LoVo (cell line): Measurements from ENCODE around the gene KCNQ4.

ENCODE experiments used
- DNase-seq: peaks from one replicate; pipeline ENCODE4 v3.0.0-alpha.2; 2016; ENCODE audit warnings: low spot score

Gene KCNQ4

GRCh38 chr1:40777224-40777970, 6.2 kb upstream of the KCNQ4 start:
- DNase-seq: no peak

- no peak for DNase-seq
Measured at GRCh38 chr1:40780678-40781607, 2.6 kb upstream of the KCNQ4 start.

- no peak for DNase-seq
Measured at GRCh38 chr1:40781608-40781971, 2.0 kb upstream of the KCNQ4 start.

DNA sequence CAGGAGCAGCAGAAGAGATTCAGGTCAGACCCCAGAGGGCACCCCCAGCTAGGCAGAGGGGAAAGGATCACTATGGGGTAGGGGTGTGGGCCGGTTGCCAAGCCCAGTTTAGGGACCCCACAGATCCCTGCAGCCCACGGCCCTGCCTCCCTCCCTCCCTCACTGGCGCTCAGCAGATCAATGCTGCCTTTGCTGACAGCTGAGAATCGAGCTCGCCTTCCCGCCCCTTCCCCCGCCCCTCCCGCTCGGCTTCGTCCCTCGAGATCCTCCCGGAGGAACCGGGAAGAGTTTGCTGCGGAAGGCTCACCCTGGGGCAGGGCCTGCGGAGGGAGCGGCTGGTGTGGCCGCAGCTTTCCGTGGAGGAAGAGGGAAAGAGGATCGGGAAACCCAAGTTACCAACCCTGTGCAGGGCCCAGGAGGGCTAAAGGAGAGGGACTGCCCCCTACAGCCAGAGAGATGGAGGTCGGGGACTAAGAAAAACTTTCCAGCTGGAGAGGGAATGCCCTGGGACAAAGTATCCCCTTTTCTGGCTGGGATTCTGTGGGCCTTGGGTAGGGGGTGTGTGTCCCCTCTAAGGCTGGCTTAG, 1.1 kb upstream of the KCNQ4 start:
- DNase-seq: no peak

DNA sequence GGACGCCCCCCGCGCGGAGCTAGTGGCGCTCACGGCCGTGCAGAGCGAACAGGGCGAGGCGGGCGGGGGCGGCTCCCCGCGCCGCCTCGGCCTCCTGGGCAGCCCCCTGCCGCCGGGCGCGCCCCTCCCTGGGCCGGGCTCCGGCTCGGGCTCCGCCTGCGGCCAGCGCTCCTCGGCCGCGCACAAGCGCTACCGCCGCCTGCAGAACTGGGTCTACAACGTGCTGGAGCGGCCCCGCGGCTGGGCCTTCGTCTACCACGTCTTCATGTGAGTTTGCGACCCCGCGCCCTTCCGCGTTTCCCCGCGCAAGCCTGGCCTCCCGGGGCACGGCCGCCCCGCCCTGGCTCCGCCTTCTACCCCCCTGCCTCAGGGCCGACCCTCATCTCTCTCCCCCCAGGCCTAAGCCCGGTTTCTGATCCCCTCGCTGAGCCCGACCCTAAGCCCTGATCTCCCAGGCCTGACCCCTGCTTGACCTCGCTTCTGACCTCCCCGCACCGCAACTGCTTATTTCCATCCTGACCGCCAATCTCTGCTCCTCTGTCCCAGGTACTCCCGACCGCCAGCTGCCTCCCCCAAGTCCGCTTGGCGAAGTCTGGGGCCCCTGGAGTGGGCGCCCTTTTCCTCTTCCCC, 669 bp downstream of the KCNQ4 start:
- DNase-seq: no peak

GRCh38 chr1:40784771-40785151, 1.2 kb downstream of the KCNQ4 start:
- DNase-seq: no peak

GRCh38 chr1:40785446-40785845, 1.9 kb downstream of the KCNQ4 start:
- no peak for DNase-seq

DNA sequence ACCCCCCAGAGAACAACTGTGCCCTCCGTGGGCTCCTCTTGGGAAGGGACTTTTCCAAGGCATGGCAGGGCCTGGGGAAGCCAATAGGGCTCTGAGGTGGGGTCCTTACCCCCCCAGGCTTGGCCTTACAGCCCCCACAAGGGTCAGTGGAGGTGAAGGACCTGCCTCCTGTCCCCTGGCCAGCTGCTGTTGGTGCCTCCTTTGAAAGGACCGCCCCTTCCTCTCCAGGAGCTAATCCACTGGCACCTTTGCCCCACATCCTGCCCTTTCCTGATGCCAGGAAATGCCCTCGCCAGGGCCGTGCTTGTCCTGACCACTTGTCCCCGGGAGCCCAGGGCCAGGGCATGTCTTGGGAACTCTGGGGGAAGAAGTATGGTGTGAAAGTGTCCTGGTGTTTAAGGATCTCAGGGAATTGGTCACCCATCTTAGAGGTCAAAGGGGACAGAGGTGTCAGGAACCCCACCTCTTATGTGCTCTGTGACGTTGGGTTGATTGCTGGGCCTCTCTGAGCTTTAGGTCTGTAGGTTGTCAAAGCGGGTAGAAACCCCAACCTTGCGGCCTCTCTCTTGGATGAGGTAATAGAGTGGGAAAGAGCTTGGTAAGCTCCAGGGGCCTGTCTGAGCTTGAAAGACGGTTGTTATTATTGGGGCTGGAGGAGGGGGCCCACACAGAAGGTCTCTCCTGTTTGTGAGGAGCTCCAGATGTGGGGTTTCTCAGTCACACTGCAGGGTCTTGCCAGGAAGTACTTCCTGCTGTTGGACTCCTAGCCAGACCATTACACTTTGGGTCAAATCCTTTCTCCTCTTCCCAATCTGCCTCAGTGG, 2.8 kb downstream of the KCNQ4 start:
- DNase-seq: no peak

GRCh38 chr1:40786995-40787705, 3.6 kb downstream of the KCNQ4 start:
- DNase-seq: no peak

DNA sequence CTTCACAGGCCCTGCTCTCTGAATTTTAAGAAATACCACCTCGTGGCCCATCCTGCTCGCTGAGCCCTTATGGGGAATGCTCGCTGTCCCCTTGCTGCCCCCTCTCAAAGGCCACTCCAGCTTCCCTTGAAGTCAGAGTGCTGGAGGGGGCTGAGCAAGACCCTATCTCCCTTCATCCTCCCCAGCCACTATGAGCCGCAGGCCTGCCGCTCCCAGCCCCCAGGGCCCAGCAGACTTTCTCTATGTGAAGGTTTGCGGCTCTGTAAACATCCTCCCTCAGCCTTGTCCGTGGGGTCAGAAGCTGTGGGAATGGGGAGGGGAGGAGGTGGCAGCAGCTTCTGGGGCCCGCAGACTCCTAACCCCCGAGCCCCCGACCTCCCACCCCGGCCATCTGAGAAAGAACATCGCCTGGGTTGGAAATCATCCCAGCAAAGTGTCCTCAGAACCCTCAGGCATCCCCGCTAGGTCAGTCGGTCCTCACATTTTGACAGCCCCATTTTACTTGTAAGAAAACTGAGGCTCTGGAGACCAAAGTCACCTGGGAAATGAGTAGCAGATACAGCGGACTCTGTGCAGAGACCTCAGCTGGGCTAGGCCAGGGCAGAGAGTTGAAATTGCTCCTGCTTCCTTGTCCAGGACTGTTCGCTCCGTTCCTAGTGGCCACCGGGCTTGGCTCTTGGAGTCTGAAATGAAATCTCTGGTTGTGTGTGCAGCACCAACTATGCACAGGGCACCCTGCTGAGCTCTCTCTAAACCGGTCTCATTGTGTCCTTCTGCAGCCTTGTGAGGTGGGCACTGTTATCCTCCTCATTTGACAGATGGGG, 4.4 kb downstream of the KCNQ4 start:
- no peak for DNase-seq

DNA sequence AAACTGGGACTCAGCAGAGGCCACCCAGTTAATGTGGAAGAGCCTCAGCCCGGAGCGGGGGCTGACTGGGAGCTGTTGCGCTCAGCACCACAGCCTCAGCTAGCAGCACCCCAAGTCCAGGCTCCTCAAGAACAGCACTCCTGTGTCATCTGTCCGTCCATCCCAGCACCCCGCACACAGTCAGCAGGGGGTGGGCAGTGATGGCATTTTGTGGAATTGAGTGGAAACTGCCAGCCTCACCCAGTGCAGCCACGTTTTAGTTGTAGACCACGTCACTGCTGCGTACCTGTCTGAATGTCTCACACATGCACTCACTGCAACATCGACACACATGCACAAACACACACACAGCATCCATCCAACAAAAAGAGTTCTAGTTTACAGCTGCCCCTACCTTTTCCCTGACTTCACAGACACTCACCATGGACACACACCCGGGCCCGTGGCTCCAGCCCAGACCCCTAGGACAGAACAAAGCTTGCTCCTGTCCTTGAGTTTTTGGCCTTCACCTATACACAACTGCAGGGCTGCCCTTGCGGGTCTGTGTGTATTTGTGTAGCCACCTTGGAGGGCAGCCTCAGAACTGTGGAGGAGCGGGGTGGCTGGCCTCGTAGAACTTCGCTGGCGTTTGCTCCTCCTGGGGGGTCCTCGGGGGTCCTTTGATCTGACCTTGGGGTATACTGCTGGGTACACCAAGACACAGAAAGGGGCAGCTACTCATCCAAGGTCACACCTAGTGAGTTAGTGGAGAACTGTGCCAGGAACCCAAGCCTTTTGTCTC, 5.2 kb downstream of the KCNQ4 start:
- DNase-seq: no peak

DNA sequence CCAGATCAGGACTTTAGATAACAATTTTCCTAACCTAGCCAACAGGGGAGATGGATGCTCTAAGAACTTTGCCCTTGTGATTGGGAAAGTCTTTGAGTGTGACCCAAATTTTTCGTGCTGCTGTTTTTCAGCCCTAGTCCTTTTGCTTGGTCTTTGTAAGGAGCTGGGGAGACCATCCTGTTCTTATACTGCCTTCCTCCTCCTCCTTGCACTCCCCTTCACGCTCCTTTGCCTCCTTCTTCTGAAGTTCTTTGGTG, 5.7 kb downstream of the KCNQ4 start:
- DNase-seq: no peak

DNA sequence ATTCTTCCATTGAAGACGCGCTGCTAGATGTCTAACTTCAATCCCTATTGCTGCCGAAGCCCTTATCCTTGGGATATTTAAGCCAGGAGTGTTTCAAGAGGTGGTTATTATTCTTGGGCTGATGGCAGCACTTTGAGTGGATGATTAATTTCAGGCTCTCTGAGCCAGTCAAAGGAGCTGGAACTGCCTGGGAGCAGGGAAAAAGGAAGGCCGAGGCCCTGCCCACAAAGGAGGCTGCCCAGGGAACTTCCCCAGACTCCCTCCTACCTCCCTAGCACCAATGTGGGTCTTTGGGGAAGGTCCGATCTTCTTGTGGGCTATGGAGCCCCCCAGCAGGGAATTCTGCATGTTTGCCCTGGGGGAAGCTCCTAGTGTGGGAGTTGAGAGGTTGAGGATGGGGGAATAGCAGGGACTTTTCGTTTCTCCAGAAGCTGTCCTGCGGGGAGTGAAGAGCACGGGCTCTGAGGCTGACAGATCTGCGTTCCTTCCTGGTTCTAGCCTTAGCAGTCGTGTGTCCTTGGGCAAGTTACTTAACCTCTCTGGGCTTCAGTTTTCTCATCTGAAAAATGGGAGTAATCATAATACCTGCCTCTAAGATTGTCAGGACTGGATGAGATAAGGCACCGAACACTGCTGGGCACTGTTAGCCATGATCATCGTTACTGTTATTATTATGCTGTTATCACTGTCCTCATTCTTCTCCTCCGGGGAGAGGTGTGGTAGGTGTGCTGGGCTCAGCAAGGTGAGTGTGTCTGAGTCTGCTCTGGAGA, 6.3 kb downstream of the KCNQ4 start:
- DNase-seq: no peak

GRCh38 chr1:40792036-40792435, 8.4 kb downstream of the KCNQ4 start:
- no peak for DNase-seq

- no peak for DNase-seq
Measured at GRCh38 chr1:40793617-40794016, 10.0 kb downstream of the KCNQ4 start.

DNA sequence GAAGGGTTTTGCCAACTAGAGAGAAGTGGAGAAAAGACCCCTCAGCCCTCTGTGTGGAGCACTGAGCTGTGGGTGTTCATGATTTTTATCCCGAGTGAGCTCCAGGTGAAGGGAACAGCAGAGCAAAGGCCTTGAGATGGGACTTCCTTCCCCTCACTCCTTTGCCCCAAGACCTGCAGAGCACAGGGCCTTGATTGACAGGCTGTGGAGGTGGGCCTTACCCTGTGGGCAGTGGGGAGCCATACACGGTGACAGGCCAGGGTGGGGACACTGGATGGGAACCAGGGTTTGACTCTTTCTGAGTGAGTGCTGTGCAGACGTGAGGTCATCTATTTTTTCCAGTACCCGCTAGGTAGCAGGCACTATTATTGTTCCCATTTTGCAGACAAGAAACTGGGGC, 10.5 kb downstream of the KCNQ4 start:
- no peak for DNase-seq

- DNase-seq: no peak
Measured at GRCh38 chr1:40794974-40795715, 11.6 kb downstream of the KCNQ4 start.
